Measurements from ENCODE around the gene DTNB. TPM values are rescaled to one million over a fixed set of nuclear protein-coding genes. Genes with fewer than 3 reads are reported as not detected.

DTNB gene
- total RNA-seq, 1 donor from 2014 or later: 8.0 TPM

GRCh38 chr2:25363733-25364132 lies 309.6 kb downstream of the DTNB start:
- no peak for DNase-seq

- DNase-seq: peak; percentile 32
These were observed 310.8 kb downstream of the DTNB start for GRCh38 chr2:25362434-25363145.

- peak; percentile 97 for DNase-seq
These were observed 311.3 kb downstream of the DTNB start for GRCh38 chr2:25362049-25362433.

- DNase-seq: no peak
These were observed 311.9 kb downstream of the DTNB start for GRCh38 chr2:25361261-25362048.

- DNase-seq: no peak
These were observed 314.5 kb downstream of the DTNB start for GRCh38 chr2:25358836-25359235.

GRCh38 chr2:25358249-25358815 lies 315.0 kb downstream of the DTNB start:
- no peak for DNase-seq

GRCh38 chr2:25356088-25356487 lies 317.3 kb downstream of the DTNB start:
- no peak for DNase-seq

GRCh38 chr2:25355270-25355669 lies 318.1 kb downstream of the DTNB start:
- DNase-seq: no peak

GRCh38 chr2:25354116-25354515 lies 319.3 kb downstream of the DTNB start:
- peak; percentile 48 for DNase-seq

GRCh38 chr2:25349397-25349796 lies 324.0 kb downstream of the DTNB start:
- no peak for DNase-seq

GRCh38 chr2:25347846-25348245 lies 325.5 kb downstream of the DTNB start:
- DNase-seq: peak; percentile 55

GRCh38 chr2:25347205-25347815 lies 326.1 kb downstream of the DTNB start:
- DNase-seq: no peak

GRCh38 chr2:25343187-25343825 lies 330.1 kb downstream of the DTNB start:
- no peak for DNase-seq

- DNase-seq: peak; percentile 92
These were observed 330.8 kb downstream of the DTNB start for GRCh38 chr2:25342372-25343186.

- DNase-seq: peak; percentile 91
These were observed 331.5 kb downstream of the DTNB start, which contains the start of gene DNMT3A for GRCh38 chr2:25341753-25342371. TSS of gene DNMT3A (minus strand) at chr2:25341925. CDS start at chr2:25313984, 27,941 bp downstream.

- DNase-seq: peak; percentile 68
These were observed 332.2 kb downstream of the DTNB start for GRCh38 chr2:25341011-25341727.

- peak; percentile 77 for DNase-seq
These were observed 333.0 kb downstream of the DTNB start for GRCh38 chr2:25340181-25340921.

GRCh38 chr2:25339791-25340180 lies 333.6 kb downstream of the DTNB start:
- DNase-seq: peak; percentile 57

GRCh38 chr2:25339211-25339674 lies 334.1 kb downstream of the DTNB start:
- DNase-seq: peak; percentile 56
